ENCODE data around the gene HAUS5.

Gene HAUS5

DNA sequence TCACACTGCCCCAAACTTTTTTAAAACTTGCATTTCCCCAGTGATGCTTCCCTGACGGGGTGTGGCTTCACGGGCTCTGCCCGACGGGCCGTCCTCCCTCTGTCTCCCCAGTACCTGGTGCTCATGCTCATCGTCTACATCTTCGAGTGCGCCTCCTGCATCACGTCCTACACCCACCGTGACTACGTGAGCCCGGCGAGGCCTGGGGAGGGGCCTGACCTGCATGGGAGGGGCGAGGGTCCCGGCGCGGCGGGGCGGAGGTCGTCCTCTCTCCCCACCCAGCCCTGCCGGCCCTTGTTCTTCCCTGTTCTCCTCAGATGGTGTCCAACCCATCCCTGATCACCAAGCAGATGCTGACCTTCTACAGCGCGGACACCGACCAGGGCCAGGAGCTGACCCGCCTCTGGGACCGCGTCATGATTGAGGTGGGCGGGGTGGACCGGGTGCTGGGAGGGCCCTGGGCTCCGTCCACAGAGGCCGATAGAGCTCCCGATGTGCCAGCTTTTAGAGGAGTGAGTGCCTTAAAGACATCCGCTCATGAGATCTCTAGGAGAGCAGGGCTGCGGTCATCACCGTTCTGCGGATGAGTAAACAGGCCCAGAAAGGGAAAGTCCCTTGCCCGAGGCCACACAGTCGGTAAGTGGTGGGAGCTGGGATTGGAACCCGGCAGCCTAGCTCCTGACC lies 60.7 kb downstream of the HAUS5 start:
- peak; percentile 43 for DNase-seq (ENCODE audit: low spot score)

Data from LoVo (cell line).